Raji (cell line): Measurements from ENCODE around the gene WDR37.

Experiments used
- POLR2A ChIP-seq: IDR thresholded peaks from 2 replicates; pipeline ENCODE4 v1.6.1; 2011; ENCODE audit warnings: low read depth, low read length, control low read depth; ENCODE audit not compliant: insufficient read depth

WDR37 gene

GRCh38 chr10:1057106-1057657 is 997 bp downstream of the WDR37 start:
- no peak for TF ChIP-seq POLR2A

GRCh38 chr10:1058017-1058416 is 1.8 kb downstream of the WDR37 start:
- TF ChIP-seq POLR2A: no peak

GRCh38 chr10:1059902-1060301 is 3.7 kb downstream of the WDR37 start:
- no peak for TF ChIP-seq POLR2A

- TF ChIP-seq POLR2A: no peak
Measured at GRCh38 chr10:1061930-1062774, 6.0 kb downstream of the WDR37 start.

- TF ChIP-seq POLR2A: no peak
Measured at GRCh38 chr10:1063232-1063865, 7.2 kb downstream of the WDR37 start.

GRCh38 chr10:1064964-1065247 is 8.7 kb downstream of the WDR37 start:
- no peak for TF ChIP-seq POLR2A

- no peak for TF ChIP-seq POLR2A
Measured at GRCh38 chr10:1068380-1069361, 12.5 kb downstream of the WDR37 start.

GRCh38 chr10:1070919-1071318 is 14.7 kb downstream of the WDR37 start:
- no peak for TF ChIP-seq POLR2A

- TF ChIP-seq POLR2A: no peak
Measured at GRCh38 chr10:1074052-1074747, 18.0 kb downstream of the WDR37 start.

- TF ChIP-seq POLR2A: no peak
Measured at GRCh38 chr10:1074748-1075308, 18.6 kb downstream of the WDR37 start.

GRCh38 chr10:1078668-1079067 is 22.5 kb downstream of the WDR37 start:
- no peak for TF ChIP-seq POLR2A

GRCh38 chr10:1083581-1083980 is 27.4 kb downstream of the WDR37 start:
- TF ChIP-seq POLR2A: no peak

GRCh38 chr10:1084011-1084950 is 28.1 kb downstream of the WDR37 start:
- TF ChIP-seq POLR2A: no peak
